GM23248 (cell line): ENCODE measurements around the gene NOCT.
"Not testable (repeated sequence)": the region's sequence is repeated elsewhere in the genome, so short reads cannot be mapped to it uniquely, and the experiment has no call there.

Experiments used
- EZH2 ChIP-seq: fragments of 200-600 bp; sonication (generic); IDR thresholded peaks from 2 replicates; pipeline ENCODE4 v1.6.1; 2018; ENCODE audit warnings: antibody characterized with exemption, mild to moderate bottlenecking; ENCODE audit not compliant: insufficient read depth, poor library complexity, severe bottlenecking
- EZH2phosphoT487 ChIP-seq: fragments of 200-600 bp; sonication (generic); IDR thresholded peaks from 2 replicates; pipeline ENCODE4 v1.6.1; 2018; ENCODE audit warnings: antibody characterized with exemption, moderate library complexity, mild to moderate bottlenecking, low read depth; ENCODE audit not compliant: insufficient read depth

- TF ChIP-seq EZH2, EZH2phosphoT487: not testable (repeated sequence)
Measured at GRCh38 chr4:139000134-139000533, 15.4 kb upstream of the NOCT start.
